Measurements from ENCODE around the gene TTYH2.

Gene TTYH2

DNA sequence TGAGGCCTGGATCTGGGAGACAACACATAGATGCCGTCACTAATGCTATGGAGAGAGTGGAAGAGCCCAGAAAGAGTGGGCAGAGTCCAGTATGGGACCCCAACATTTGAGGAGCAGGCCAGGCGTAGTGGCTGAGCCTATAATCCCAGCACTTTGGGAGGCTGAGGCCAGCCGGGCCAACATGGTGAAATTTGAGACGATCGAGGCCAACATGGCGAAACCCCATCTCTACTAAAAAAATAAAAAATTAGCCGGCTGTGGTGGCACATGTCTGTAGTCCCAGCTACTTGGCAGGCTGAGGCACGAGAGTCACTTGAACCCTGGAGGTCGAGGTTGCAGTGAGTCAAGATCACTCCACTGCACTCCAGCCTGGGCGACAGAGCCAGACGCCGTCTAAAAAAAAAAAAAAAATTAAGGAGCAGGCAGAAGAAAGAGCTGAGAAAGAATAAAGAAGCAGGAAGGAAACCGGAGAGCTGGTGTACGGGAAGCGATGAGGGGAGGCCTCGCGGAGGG is 54.7 kb downstream of the TTYH2 start:
- TF ChIP-seq, protein P1, sequence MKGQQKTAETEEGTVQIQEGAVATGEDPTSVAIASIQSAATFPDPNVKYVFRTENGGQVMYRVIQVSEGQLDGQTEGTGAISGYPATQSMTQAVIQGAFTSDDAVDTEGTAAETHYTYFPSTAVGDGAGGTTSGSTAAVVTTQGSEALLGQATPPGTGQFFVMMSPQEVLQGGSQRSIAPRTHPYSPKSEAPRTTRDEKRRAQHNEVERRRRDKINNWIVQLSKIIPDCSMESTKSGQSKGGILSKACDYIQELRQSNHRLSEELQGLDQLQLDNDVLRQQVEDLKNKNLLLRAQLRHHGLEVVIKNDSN (IDR thresholded peaks at IDR 0.05) = no peak
- TF ChIP-seq RAD21 (IDR thresholded peaks at IDR 0.05; ENCODE audit: low read depth) (no peak), ZBTB7A (IDR thresholded peaks at IDR 0.05; ENCODE audit: low read depth) (no peak), CEBPB (IDR thresholded peaks at IDR 0.05) (no peak), YY1 (IDR thresholded peaks at IDR 0.05; ENCODE audit: low read depth) (no peak), EGR1 (IDR thresholded peaks at IDR 0.05) (no peak), EP300 (IDR thresholded peaks at IDR 0.05; ENCODE audit: borderline replicate concordance) (no peak), FOXM1 (IDR thresholded peaks at IDR 0.05; ENCODE audit: borderline replicate concordance, low read depth) (no peak), NFIC (IDR thresholded peaks at IDR 0.05) (no peak), CREB1 (IDR thresholded peaks at IDR 0.05; ENCODE audit: low read depth) (no peak), TCF12 (IDR thresholded peaks at IDR 0.05; ENCODE audit: low read depth) (no peak), TEAD4 (IDR thresholded peaks at IDR 0.05) (no peak)
- TF ChIP-seq, protein P2, sequence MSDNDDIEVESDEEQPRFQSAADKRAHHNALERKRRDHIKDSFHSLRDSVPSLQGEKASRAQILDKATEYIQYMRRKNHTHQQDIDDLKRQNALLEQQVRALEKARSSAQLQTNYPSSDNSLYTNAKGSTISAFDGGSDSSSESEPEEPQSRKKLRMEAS (IDR thresholded peaks at IDR 0.05) = no peak
- TF ChIP-seq, protein P3, sequence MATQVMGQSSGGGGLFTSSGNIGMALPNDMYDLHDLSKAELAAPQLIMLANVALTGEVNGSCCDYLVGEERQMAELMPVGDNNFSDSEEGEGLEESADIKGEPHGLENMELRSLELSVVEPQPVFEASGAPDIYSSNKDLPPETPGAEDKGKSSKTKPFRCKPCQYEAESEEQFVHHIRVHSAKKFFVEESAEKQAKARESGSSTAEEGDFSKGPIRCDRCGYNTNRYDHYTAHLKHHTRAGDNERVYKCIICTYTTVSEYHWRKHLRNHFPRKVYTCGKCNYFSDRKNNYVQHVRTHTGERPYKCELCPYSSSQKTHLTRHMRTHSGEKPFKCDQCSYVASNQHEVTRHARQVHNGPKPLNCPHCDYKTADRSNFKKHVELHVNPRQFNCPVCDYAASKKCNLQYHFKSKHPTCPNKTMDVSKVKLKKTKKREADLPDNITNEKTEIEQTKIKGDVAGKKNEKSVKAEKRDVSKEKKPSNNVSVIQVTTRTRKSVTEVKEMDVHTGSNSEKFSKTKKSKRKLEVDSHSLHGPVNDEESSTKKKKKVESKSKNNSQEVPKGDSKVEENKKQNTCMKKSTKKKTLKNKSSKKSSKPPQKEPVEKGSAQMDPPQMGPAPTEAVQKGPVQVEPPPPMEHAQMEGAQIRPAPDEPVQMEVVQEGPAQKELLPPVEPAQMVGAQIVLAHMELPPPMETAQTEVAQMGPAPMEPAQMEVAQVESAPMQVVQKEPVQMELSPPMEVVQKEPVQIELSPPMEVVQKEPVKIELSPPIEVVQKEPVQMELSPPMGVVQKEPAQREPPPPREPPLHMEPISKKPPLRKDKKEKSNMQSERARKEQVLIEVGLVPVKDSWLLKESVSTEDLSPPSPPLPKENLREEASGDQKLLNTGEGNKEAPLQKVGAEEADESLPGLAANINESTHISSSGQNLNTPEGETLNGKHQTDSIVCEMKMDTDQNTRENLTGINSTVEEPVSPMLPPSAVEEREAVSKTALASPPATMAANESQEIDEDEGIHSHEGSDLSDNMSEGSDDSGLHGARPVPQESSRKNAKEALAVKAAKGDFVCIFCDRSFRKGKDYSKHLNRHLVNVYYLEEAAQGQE (IDR thresholded peaks at IDR 0.05; ENCODE audit: low read depth) = no peak

DNA sequence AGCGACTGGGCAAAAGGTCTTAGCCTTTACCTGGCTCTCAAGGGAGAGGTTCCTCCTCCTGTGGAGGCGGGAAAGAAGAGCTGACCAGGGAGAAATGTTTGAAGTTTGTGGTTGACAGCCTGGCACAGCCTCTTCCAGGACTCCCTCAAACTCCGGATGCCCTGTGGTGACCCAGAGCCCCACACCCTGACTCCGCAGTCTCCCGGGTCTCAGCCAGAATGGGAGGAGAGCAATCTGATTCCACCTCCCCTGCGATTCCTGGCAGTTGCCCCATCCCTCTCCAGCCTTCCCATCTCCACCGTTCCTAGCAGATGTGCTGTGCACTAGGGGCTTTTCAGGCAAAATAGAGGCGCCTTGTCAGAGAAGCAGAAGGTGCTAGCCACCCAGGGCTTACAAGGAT is 55.2 kb downstream of the TTYH2 start:
- TF ChIP-seq CREB1 (IDR thresholded peaks at IDR 0.05; ENCODE audit: low read depth) (no peak), TAF1 (IDR thresholded peaks at IDR 0.05; ENCODE audit: low read depth) (no peak), RAD21 (IDR thresholded peaks at IDR 0.05; ENCODE audit: low read depth) (no peak), YY1 (IDR thresholded peaks at IDR 0.05; ENCODE audit: low read depth) (no peak), TEAD4 (IDR thresholded peaks at IDR 0.05) (no peak)
- TF ChIP-seq, protein P2 (IDR thresholded peaks at IDR 0.05) = no peak

DNA sequence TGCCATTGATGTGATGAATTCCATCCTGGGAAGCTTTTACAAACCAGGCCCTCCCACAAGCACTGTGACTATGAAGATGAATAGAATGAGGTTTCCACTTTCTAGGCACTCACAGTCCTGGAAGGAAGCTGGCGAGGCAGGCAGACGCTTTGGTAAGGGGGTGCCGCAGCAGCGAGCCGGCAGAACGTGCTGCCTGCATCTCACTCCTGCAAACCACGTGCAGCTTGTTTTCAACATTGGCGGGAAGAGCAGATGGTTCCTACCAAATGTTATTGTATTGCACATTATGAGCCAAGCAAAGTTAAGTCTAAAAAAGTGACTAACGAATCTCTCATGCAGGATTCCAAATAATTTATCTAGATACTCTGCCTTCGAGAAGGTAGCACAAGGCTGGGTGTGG is 57.0 kb downstream of the TTYH2 start:
- no peak for TF ChIP-seq YY1 (IDR thresholded peaks at IDR 0.05; ENCODE audit: low read depth)
- no peak for TF ChIP-seq RAD21 (IDR thresholded peaks at IDR 0.05; ENCODE audit: low read depth)
- no peak for TF ChIP-seq TEAD4 (IDR thresholded peaks at IDR 0.05)
- no peak for TF ChIP-seq EGR1 (IDR thresholded peaks at IDR 0.05)
- no peak for TF ChIP-seq CEBPB (IDR thresholded peaks at IDR 0.05)

DNA sequence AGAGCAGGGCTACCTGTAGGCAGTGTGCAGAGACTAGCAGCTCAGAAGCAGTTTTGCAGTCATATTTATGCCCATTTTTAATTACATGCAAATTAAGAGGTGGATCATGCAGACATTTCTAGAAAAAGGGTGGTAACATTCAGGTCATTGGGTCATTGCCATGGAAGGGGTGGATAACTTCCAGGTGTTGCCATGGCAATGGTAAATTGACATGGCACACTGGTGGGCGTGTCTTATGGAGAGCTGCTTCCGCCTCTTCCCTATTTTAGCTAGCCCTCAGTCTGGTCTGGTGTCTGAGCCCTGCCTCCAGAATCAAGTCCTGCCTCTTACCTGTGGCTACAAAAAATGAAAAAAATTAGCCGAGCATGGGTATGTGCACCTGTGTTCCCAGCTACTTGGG is 57.9 kb downstream of the TTYH2 start:
- no peak for TF ChIP-seq RAD21 (IDR thresholded peaks at IDR 0.05; ENCODE audit: low read depth)
- TF ChIP-seq NFIC (IDR thresholded peaks at IDR 0.05) = no peak
- TF ChIP-seq, protein P3 (IDR thresholded peaks at IDR 0.05; ENCODE audit: low read depth) = no peak
- TF ChIP-seq ZBTB7A (IDR thresholded peaks at IDR 0.05; ENCODE audit: low read depth) = no peak
- no peak for TF ChIP-seq TCF12 (IDR thresholded peaks at IDR 0.05; ENCODE audit: low read depth)
- no peak for TF ChIP-seq TEAD4 (IDR thresholded peaks at IDR 0.05)
- TF ChIP-seq CEBPB (IDR thresholded peaks at IDR 0.05) = no peak
- TF ChIP-seq TAF1 (IDR thresholded peaks at IDR 0.05; ENCODE audit: low read depth) = no peak
- TF ChIP-seq EP300 (IDR thresholded peaks at IDR 0.05; ENCODE audit: borderline replicate concordance) = no peak
- TF ChIP-seq FOXM1 (IDR thresholded peaks at IDR 0.05; ENCODE audit: borderline replicate concordance, low read depth) = no peak
- no peak for TF ChIP-seq CREB1 (IDR thresholded peaks at IDR 0.05; ENCODE audit: low read depth)
- no peak for TF ChIP-seq EGR1 (IDR thresholded peaks at IDR 0.05)
- no peak for TF ChIP-seq YY1 (IDR thresholded peaks at IDR 0.05; ENCODE audit: low read depth)
- TF ChIP-seq, protein P2 (IDR thresholded peaks at IDR 0.05) = no peak
- TF ChIP-seq, protein P1 (IDR thresholded peaks at IDR 0.05) = no peak

DNA sequence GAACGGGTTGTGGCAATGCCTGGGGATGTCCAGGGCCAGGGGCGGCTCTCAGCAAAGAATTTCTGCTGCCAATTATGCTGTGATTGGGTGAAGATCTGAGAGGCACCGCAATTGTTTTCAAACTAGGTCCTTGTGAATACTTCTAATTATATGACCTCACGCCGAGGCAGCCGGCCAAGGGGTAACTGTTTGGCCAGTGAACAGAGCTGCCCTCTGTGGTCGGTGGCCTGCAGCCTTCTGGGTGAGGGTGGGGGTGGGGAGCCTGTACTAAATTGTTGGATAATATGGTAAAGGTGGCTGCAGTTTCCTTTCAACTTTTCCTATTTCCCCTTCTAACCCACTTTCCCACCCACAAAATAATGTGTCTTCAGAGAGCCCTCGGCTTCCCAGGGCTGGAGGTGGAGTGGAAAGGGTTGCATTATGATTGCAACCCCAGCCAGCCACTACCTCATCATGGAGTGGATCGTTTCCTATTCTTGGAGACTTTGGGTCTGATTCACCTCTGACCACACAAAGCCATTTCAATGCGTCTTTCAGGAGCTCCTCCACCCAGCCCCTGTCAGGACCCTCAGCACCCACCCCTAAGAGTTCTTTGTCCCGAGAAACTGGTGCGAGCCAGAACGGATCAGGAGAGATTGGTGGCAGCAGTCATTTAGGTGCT is 58.7 kb downstream of the TTYH2 start:
- TF ChIP-seq NFIC (IDR thresholded peaks at IDR 0.05) (no peak), ZBTB7A (IDR thresholded peaks at IDR 0.05; ENCODE audit: low read depth) (no peak), TAF1 (IDR thresholded peaks at IDR 0.05; ENCODE audit: low read depth) (no peak), TEAD4 (IDR thresholded peaks at IDR 0.05) (no peak), EGR1 (IDR thresholded peaks at IDR 0.05) (no peak), CREB1 (IDR thresholded peaks at IDR 0.05; ENCODE audit: low read depth) (no peak), YY1 (IDR thresholded peaks at IDR 0.05; ENCODE audit: low read depth) (no peak), EP300 (IDR thresholded peaks at IDR 0.05; ENCODE audit: borderline replicate concordance) (no peak)
- TF ChIP-seq, protein P1 (IDR thresholded peaks at IDR 0.05) = no peak
- TF ChIP-seq, protein P3 (IDR thresholded peaks at IDR 0.05; ENCODE audit: low read depth) = no peak
- TF ChIP-seq, protein P2 (IDR thresholded peaks at IDR 0.05) = no peak
